ENCODE results near the gene ANKMY2. TPM values are rescaled to one million over a fixed set of nuclear protein-coding genes. Genes with fewer than 3 reads are reported as not detected.
"Not testable (repeated sequence)": the region's sequence is repeated elsewhere in the genome, so short reads cannot be mapped to it uniquely, and the experiment has no call there.

The ANKMY2 gene
- total and polyA plus RNA-seq, 2 donors = 13.1 to 18.2 TPM

DNA sequence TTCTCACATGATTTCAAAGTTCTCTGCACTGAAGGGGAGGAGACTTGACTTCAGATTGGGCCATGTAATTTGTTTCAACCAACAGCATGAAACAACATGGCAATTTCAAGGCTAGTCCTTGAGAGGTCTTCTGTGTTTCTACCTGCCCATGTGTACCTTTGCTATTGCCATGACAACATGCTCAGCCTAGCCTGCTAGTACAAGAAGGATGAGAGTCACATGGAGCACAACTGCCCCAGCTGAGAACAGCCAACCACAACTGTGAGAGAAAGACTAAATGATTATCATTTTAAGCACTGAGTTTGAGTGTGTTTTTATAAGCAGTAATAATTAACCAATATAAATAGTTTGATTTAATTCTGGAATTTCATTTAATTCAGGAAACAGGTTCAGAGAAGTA is 41.9 kb downstream of the ANKMY2 start:
- no peak overlapping the region for H3K27ac ChIP-seq (ENCODE audit: low read depth in 1 of 2, low read length in 1 of 2)
- DNase-seq (ENCODE audit: low read depth in 6 of 9, low spot score in 9 of 9) = no peak
- no peaks in the 10 kb centered on the region for H3K9me3 ChIP-seq (ENCODE audit: control insufficient read depth in 2 of 2, insufficient read depth in 1 of 2, low read length in 1 of 2)
- H3K4me3 ChIP-seq (ENCODE audit: low read length in 2 of 2) = no peak overlapping the region
- no peaks in the 10 kb centered on the region for H3K27me3 ChIP-seq (ENCODE audit: control insufficient read depth in 2 of 2, insufficient read depth in 1 of 2, low read length in 1 of 2)
- H3K36me3 ChIP-seq (ENCODE audit: control insufficient read depth in 2 of 2, insufficient read depth in 2 of 2, low read length in 1 of 2) = peaks cover 14 to 25% of the 10 kb centered on the region in 2 donors
- H3K4me1 ChIP-seq (ENCODE audit: control insufficient read depth in 2 of 2, insufficient read depth in 2 of 2, low read length in 2 of 2) = no peaks in the 10 kb centered on the region

- no peaks in the 10 kb centered on the region for H3K4me1 ChIP-seq (ENCODE audit: control insufficient read depth in 2 of 2, insufficient read depth in 2 of 2, low read length in 2 of 2)
- no peaks in the 10 kb centered on the region for H3K27me3 ChIP-seq (ENCODE audit: control insufficient read depth in 2 of 2, insufficient read depth in 1 of 2, low read length in 1 of 2)
- peaks cover 14 to 25% of the 10 kb centered on the region in 2 donors for H3K36me3 ChIP-seq (ENCODE audit: control insufficient read depth in 2 of 2, insufficient read depth in 2 of 2, low read length in 1 of 2)
- no peaks in the 10 kb centered on the region for H3K9me3 ChIP-seq (ENCODE audit: control insufficient read depth in 2 of 2, insufficient read depth in 1 of 2, low read length in 1 of 2)
- no peak overlapping the region for H3K4me3 ChIP-seq (ENCODE audit: low read length in 2 of 2)
- WGBS = 95% methylated on average over 7 of the region's 7 CpGs
- H3K27ac ChIP-seq (ENCODE audit: low read depth in 1 of 2, low read length in 1 of 2) = no peak overlapping the region
- DNase-seq (ENCODE audit: low read depth in 6 of 9, low spot score in 9 of 9) = no peak
These were observed 45.7 kb downstream of the ANKMY2 start for GRCh38 chr7:16599860-16600259.

- WGBS = 82% methylated on average over 4 of the region's 4 CpGs
- Histone ChIP-seq H3K36me3 (ENCODE audit: control insufficient read depth in 2 of 2, insufficient read depth in 2 of 2, low read length in 1 of 2) (peaks cover 6 to 15% of the 10 kb centered on the region in 2 donors), H3K27me3 (ENCODE audit: control insufficient read depth in 2 of 2, insufficient read depth in 1 of 2, low read length in 1 of 2) (no peaks in the 10 kb centered on the region), H3K27ac (ENCODE audit: low read depth in 1 of 2, low read length in 1 of 2) (no peak overlapping the region), H3K9me3 (ENCODE audit: control insufficient read depth in 2 of 2, insufficient read depth in 1 of 2, low read length in 1 of 2) (no peaks in the 10 kb centered on the region), H3K4me1 (ENCODE audit: control insufficient read depth in 2 of 2, insufficient read depth in 2 of 2, low read length in 2 of 2) (no peaks in the 10 kb centered on the region), H3K4me3 (ENCODE audit: low read length in 2 of 2) (no peak overlapping the region)
- DNase-seq (ENCODE audit: low read depth in 6 of 9, low spot score in 9 of 9) = no peak
These were observed 47.5 kb downstream of the ANKMY2 start for GRCh38 chr7:16598015-16598414.

DNA sequence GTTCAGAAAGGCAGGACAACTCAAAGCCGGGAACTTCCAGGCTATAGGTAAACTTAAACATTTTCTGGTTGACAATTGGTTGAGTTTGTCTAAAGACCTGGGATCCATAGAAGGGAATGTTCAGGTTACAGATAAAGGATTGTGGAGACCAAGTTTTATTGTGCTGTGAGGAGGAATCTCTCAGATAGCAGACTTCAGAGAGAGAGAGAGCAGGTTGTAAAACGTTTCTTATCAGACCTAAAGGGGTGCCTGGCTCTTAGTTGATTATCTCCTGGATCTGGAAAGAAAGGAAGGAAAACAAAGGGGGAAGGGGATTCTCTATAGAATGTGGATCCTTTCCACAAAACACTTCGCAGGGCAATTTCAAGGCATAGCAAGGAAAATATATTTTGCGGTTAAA is 50.0 kb downstream of the ANKMY2 start:
- H3K27ac ChIP-seq (ENCODE audit: low read depth in 1 of 2, low read length in 1 of 2); H3K4me3 ChIP-seq (ENCODE audit: low read length in 2 of 2); DNase-seq (ENCODE audit: low read depth in 6 of 9, low spot score in 9 of 9); H3K27me3 ChIP-seq (ENCODE audit: control insufficient read depth in 2 of 2, insufficient read depth in 1 of 2, low read length in 1 of 2); H3K9me3 ChIP-seq (ENCODE audit: control insufficient read depth in 2 of 2, insufficient read depth in 1 of 2, low read length in 1 of 2); H3K4me1 ChIP-seq (ENCODE audit: control insufficient read depth in 2 of 2, insufficient read depth in 2 of 2, low read length in 2 of 2); H3K36me3 ChIP-seq (ENCODE audit: control insufficient read depth in 2 of 2, insufficient read depth in 2 of 2, low read length in 1 of 2): not testable (repeated sequence)
- WGBS = 95% methylated on average over 4 of the region's 4 CpGs

DNA sequence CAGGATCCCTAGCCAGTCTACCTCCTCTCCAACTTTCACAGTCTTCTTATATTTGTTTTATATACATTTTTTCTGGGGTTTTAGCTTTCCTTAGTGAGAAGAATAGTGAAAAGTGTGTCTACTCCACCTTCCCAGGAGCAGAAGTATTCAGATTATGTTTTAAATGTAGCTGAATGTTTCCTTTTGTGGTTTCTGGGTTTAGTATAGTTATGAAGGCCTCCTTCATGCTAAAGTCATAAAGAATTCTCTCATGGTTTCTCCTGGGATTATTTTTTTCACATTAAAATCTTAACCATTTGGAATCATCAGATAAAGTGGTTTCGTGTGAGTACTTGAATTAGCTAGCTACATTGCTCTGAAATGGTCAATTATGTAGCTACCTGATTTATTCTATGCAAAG is 50.9 kb downstream of the ANKMY2 start:
- WGBS = 88% methylated on average over 1 of the region's 1 CpG
- H3K36me3 ChIP-seq (ENCODE audit: control insufficient read depth in 2 of 2, insufficient read depth in 2 of 2, low read length in 1 of 2) = no peaks in the 10 kb centered on the region
- no peaks in the 10 kb centered on the region for H3K4me1 ChIP-seq (ENCODE audit: control insufficient read depth in 2 of 2, insufficient read depth in 2 of 2, low read length in 2 of 2)
- no peaks in the 10 kb centered on the region for H3K9me3 ChIP-seq (ENCODE audit: control insufficient read depth in 2 of 2, insufficient read depth in 1 of 2, low read length in 1 of 2)
- no peak for DNase-seq (ENCODE audit: low read depth in 6 of 9, low spot score in 9 of 9)
- H3K27ac ChIP-seq (ENCODE audit: low read depth in 1 of 2, low read length in 1 of 2) = no peak overlapping the region
- no peak overlapping the region for H3K4me3 ChIP-seq (ENCODE audit: low read length in 2 of 2)
- H3K27me3 ChIP-seq (ENCODE audit: control insufficient read depth in 2 of 2, insufficient read depth in 1 of 2, low read length in 1 of 2) = no peaks in the 10 kb centered on the region

- Histone ChIP-seq H3K9me3 (ENCODE audit: control insufficient read depth in 2 of 2, insufficient read depth in 1 of 2, low read length in 1 of 2) (no peaks in the 10 kb centered on the region), H3K27me3 (ENCODE audit: control insufficient read depth in 2 of 2, insufficient read depth in 1 of 2, low read length in 1 of 2) (no peaks in the 10 kb centered on the region), H3K27ac (ENCODE audit: low read depth in 1 of 2, low read length in 1 of 2) (no peak overlapping the region), H3K36me3 (ENCODE audit: control insufficient read depth in 2 of 2, insufficient read depth in 2 of 2, low read length in 1 of 2) (no peaks in the 10 kb centered on the region), H3K4me1 (ENCODE audit: control insufficient read depth in 2 of 2, insufficient read depth in 2 of 2, low read length in 2 of 2) (no peaks in the 10 kb centered on the region), H3K4me3 (ENCODE audit: low read length in 2 of 2) (no peak overlapping the region)
- no peak for DNase-seq (ENCODE audit: low read depth in 6 of 9, low spot score in 9 of 9)
These were observed 51.5 kb downstream of the ANKMY2 start for GRCh38 chr7:16594061-16594460.

DNA sequence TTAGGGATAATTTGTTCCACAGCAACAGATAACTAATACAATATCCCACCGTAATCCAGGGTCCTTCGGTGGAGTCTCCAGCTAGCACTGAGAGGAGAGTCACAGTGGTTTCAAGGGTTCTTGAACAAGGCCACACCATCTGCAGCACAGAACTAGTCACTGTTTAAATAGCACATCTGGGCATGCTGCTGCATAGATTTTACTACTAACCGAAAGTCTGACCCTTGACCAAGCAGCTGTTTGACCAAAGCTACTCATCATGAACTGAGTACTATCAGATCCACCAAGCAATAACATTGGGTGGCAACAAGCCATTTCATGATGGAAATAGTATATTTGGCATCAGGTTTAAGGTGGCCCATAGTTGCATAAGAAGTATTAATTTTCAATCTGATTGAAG is 53.2 kb downstream of the ANKMY2 start:
- Histone ChIP-seq H3K4me1 (ENCODE audit: control insufficient read depth in 2 of 2, insufficient read depth in 2 of 2, low read length in 2 of 2) (no peaks in the 10 kb centered on the region), H3K4me3 (ENCODE audit: low read length in 2 of 2) (no peak overlapping the region), H3K9me3 (ENCODE audit: control insufficient read depth in 2 of 2, insufficient read depth in 1 of 2, low read length in 1 of 2) (no peaks in the 10 kb centered on the region), H3K27me3 (ENCODE audit: control insufficient read depth in 2 of 2, insufficient read depth in 1 of 2, low read length in 1 of 2) (no peaks in the 10 kb centered on the region), H3K27ac (ENCODE audit: low read depth in 1 of 2, low read length in 1 of 2) (no peak overlapping the region), H3K36me3 (ENCODE audit: control insufficient read depth in 2 of 2, insufficient read depth in 2 of 2, low read length in 1 of 2) (no peaks in the 10 kb centered on the region)
- 81% methylated on average over 3 of the region's 3 CpGs for WGBS
- DNase-seq (ENCODE audit: low read depth in 6 of 9, low spot score in 9 of 9) = no peak

- 53% methylated on average over 1 of the region's 1 CpG for WGBS
- Histone ChIP-seq H3K27me3 (ENCODE audit: control insufficient read depth in 2 of 2, insufficient read depth in 1 of 2, low read length in 1 of 2) (no peaks in the 10 kb centered on the region), H3K9me3 (ENCODE audit: control insufficient read depth in 2 of 2, insufficient read depth in 1 of 2, low read length in 1 of 2) (no peaks in the 10 kb centered on the region), H3K36me3 (ENCODE audit: control insufficient read depth in 2 of 2, insufficient read depth in 2 of 2, low read length in 1 of 2) (no peaks in the 10 kb centered on the region), H3K27ac (ENCODE audit: low read depth in 1 of 2, low read length in 1 of 2) (no peak overlapping the region), H3K4me1 (ENCODE audit: control insufficient read depth in 2 of 2, insufficient read depth in 2 of 2, low read length in 2 of 2) (no peaks in the 10 kb centered on the region), H3K4me3 (ENCODE audit: low read length in 2 of 2) (no peak overlapping the region)
- no peak for DNase-seq (ENCODE audit: low read depth in 6 of 9, low spot score in 9 of 9)
These were observed 55.1 kb downstream of the ANKMY2 start for GRCh38 chr7:16590424-16590823.

DNA sequence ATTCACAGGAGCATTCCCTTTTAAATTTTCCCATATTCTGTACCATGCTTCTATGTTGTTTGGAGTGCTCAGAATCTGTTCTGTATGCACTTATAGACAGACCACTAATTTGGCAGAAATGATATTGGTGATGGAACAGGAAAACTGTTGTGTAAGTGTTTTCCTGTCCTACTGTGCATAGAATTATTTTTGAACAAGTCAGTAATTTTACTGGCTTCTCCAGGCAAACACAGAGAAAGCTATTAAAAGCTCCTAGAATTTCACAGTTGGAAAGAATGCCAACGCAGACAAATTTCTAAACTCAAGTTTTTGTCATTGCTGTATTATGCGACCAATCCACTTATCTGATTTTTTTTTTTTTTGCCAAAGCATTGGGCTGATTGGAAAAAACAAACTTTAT is 55.7 kb downstream of the ANKMY2 start:
- Histone ChIP-seq H3K4me3 (ENCODE audit: low read length in 2 of 2) (no peak overlapping the region), H3K9me3 (ENCODE audit: control insufficient read depth in 2 of 2, insufficient read depth in 1 of 2, low read length in 1 of 2) (no peaks in the 10 kb centered on the region), H3K27ac (ENCODE audit: low read depth in 1 of 2, low read length in 1 of 2) (no peak overlapping the region), H3K4me1 (ENCODE audit: control insufficient read depth in 2 of 2, insufficient read depth in 2 of 2, low read length in 2 of 2) (no peaks in the 10 kb centered on the region), H3K36me3 (ENCODE audit: control insufficient read depth in 2 of 2, insufficient read depth in 2 of 2, low read length in 1 of 2) (no peaks in the 10 kb centered on the region), H3K27me3 (ENCODE audit: control insufficient read depth in 2 of 2, insufficient read depth in 1 of 2, low read length in 1 of 2) (no peaks in the 10 kb centered on the region)
- WGBS = 93% methylated on average over 2 of the region's 2 CpGs
- DNase-seq (ENCODE audit: low read depth in 6 of 9, low spot score in 9 of 9) = no peak

- H3K27ac ChIP-seq (ENCODE audit: low read depth in 1 of 2, low read length in 1 of 2) = no peak overlapping the region
- H3K4me1 ChIP-seq (ENCODE audit: control insufficient read depth in 2 of 2, insufficient read depth in 2 of 2, low read length in 2 of 2) = no peaks in the 10 kb centered on the region
- no peaks in the 10 kb centered on the region for H3K36me3 ChIP-seq (ENCODE audit: control insufficient read depth in 2 of 2, insufficient read depth in 2 of 2, low read length in 1 of 2)
- H3K9me3 ChIP-seq (ENCODE audit: control insufficient read depth in 2 of 2, insufficient read depth in 1 of 2, low read length in 1 of 2) = no peaks in the 10 kb centered on the region
- H3K4me3 ChIP-seq (ENCODE audit: low read length in 2 of 2) = no peak overlapping the region
- no peak for DNase-seq (ENCODE audit: low read depth in 6 of 9, low spot score in 9 of 9)
- H3K27me3 ChIP-seq (ENCODE audit: control insufficient read depth in 2 of 2, insufficient read depth in 1 of 2, low read length in 1 of 2) = no peaks in the 10 kb centered on the region
- WGBS = 93% methylated on average over 6 of the region's 6 CpGs
These were observed 57.8 kb downstream of the ANKMY2 start for GRCh38 chr7:16587790-16588189.
